ENCODE measurements around the gene FAM210A.

- no peak for TF ChIP-seq HOXB13 (CRISPR knock-in tag; IDR thresholded peaks at IDR 0.05; ENCODE audit: low read depth)
- no peak for TF ChIP-seq FOSL2 (IDR thresholded peaks at IDR 0.05)
- TF ChIP-seq FOSL2 (CRISPR knock-in tag; IDR thresholded peaks at IDR 0.05): no peak
- TF ChIP-seq CHD2 (IDR thresholded peaks at IDR 0.05; ENCODE audit: low read length, partially characterized antibody): no peak
- TF ChIP-seq, protein P1, sequence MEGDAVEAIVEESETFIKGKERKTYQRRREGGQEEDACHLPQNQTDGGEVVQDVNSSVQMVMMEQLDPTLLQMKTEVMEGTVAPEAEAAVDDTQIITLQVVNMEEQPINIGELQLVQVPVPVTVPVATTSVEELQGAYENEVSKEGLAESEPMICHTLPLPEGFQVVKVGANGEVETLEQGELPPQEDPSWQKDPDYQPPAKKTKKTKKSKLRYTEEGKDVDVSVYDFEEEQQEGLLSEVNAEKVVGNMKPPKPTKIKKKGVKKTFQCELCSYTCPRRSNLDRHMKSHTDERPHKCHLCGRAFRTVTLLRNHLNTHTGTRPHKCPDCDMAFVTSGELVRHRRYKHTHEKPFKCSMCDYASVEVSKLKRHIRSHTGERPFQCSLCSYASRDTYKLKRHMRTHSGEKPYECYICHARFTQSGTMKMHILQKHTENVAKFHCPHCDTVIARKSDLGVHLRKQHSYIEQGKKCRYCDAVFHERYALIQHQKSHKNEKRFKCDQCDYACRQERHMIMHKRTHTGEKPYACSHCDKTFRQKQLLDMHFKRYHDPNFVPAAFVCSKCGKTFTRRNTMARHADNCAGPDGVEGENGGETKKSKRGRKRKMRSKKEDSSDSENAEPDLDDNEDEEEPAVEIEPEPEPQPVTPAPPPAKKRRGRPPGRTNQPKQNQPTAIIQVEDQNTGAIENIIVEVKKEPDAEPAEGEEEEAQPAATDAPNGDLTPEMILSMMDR (IDR thresholded peaks at IDR 0.05): no peak
- no peak for TF ChIP-seq POLR2A (IDR thresholded peaks at IDR 0.05; ENCODE audit: low read length)
- TF ChIP-seq NR3C1 (IDR thresholded peaks at IDR 0.05): no peak
Measured at GRCh38 chr18:13703899-13704298, 22.5 kb downstream of the FAM210A start.
